WTC11 (cell line): ENCODE data around the gene BRK1.
"Not testable (repeated sequence)": the region's sequence is repeated elsewhere in the genome, so short reads cannot be mapped to it uniquely, and the experiment has no call there.

ENCODE experiments used
- ARID4B ChIP-seq: sonication (generic); formaldehyde crosslinking; IDR thresholded peaks from 2 replicates; pipeline ENCODE4 v1.8.0; 2023; ENCODE audit warnings: missing genetic modification reagents, mild to moderate bottlenecking, borderline replicate concordance
- CTCF ChIP-seq: fragments of 200-600 bp; IDR thresholded peaks from 2 replicates; pipeline ENCODE4 v1.8.0; 2022; ENCODE audit warnings: antibody characterized with exemption
- IRF2 ChIP-seq: sonication (generic); formaldehyde crosslinking; IDR thresholded peaks from 2 replicates; pipeline ENCODE4 v1.8.0; 2022; ENCODE audit warnings: low read depth, missing genetic modification reagents, borderline replicate concordance
- MAX ChIP-seq: sonication (generic); formaldehyde crosslinking; IDR thresholded peaks from 2 replicates; pipeline ENCODE4 v1.8.0; 2022; ENCODE audit warnings: mild to moderate bottlenecking, missing genetic modification reagents
- PRDM15 ChIP-seq: sonication (generic); formaldehyde crosslinking; IDR thresholded peaks from 2 replicates; pipeline ENCODE4 v1.8.0; 2022; ENCODE audit warnings: missing genetic modification reagents
- TEAD1 ChIP-seq: sonication (generic); formaldehyde crosslinking; IDR thresholded peaks from 2 replicates; pipeline ENCODE4 v1.8.0; 2022; ENCODE audit warnings: mild to moderate bottlenecking, missing genetic modification reagents
- ZNF425 ChIP-seq: fragments of 250-450 bp; sonication (Bioruptor Pico); conservative IDR thresholded peaks from 2 replicates; pipeline ENCODE4 v1.9.0; 2021; ENCODE audit warnings: mild to moderate bottlenecking

GRCh38 chr3:10164201-10164545, 48.7 kb downstream of the BRK1 start:
- TF ChIP-seq MAX (CRISPR knock-in tag); CTCF; ARID4B (CRISPR knock-in tag); ZNF425 (CRISPR knock-in tag); TEAD1 (CRISPR knock-in tag); IRF2 (CRISPR knock-in tag); PRDM15 (CRISPR knock-in tag): not testable (repeated sequence)
